Uterus (tissue), 2 donors: ENCODE results near the gene NAA40.

Source experiments
- POLR2A ChIP-seq, 2 donors: fragments of 450-650 bp; IDR thresholded peaks; one replicate each; pipeline ENCODE4 v1.6.1; 2016; ENCODE audit warnings: antibody characterized with exemption in 2 of 2, mild to moderate bottlenecking in 1 of 2, moderate library complexity in 1 of 2
- TF ChIP-seq, protein P1 (sequence below), 4 experiments: fragments of 200-600 bp in 2 of 4; fragments of 450-650 bp in 2 of 4; sonication (generic) in 2 of 4; IDR thresholded peaks; one replicate each; pipeline ENCODE4 v1.5.1; 2016 to 2019; ENCODE audit warnings: antibody characterized with exemption in 4 of 4, mild to moderate bottlenecking in 2 of 4, moderate library complexity in 1 of 4

DNA sequence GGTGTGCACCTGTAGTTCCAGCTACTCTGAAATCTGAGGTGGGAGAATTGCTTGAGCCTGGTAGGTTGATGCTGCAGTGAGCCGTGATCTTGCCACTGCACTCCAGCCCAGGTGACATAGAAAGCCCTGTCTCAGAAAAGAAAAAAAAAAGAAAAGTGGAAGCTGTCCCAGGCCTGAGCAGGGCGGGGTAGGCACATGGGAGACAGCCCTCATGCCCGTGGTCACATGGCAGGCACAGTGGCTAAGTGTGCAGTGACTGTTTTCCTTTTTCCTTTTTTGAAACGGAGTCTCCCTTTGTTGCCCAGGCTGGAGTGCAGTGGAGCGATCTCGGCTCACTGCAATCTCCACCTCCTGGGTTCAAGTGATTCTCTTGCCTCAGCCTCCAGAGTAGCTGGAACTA, 55.2 kb downstream of the NAA40 start:
- TF ChIP-seq POLR2A (IDR thresholded peaks at IDR 0.05) = no peak
- TF ChIP-seq, protein P1, sequence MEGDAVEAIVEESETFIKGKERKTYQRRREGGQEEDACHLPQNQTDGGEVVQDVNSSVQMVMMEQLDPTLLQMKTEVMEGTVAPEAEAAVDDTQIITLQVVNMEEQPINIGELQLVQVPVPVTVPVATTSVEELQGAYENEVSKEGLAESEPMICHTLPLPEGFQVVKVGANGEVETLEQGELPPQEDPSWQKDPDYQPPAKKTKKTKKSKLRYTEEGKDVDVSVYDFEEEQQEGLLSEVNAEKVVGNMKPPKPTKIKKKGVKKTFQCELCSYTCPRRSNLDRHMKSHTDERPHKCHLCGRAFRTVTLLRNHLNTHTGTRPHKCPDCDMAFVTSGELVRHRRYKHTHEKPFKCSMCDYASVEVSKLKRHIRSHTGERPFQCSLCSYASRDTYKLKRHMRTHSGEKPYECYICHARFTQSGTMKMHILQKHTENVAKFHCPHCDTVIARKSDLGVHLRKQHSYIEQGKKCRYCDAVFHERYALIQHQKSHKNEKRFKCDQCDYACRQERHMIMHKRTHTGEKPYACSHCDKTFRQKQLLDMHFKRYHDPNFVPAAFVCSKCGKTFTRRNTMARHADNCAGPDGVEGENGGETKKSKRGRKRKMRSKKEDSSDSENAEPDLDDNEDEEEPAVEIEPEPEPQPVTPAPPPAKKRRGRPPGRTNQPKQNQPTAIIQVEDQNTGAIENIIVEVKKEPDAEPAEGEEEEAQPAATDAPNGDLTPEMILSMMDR (IDR thresholded peaks at IDR 0.05) = no peak
